K562 (cell line): ENCODE results near the gene ZNF106. TPM values are rescaled to one million over a fixed set of nuclear protein-coding genes. Genes with fewer than 3 reads are reported as not detected.

Experiments used
- BCLAF1 ChIP-seq, 2 experiments: fragments of 450-650 bp in 1 of 2; IDR thresholded peaks; 2 replicates each; pipeline ENCODE4 v1.6.1; 2011 to 2017; ENCODE audit warnings: low read depth in 2 of 2, antibody characterized with exemption in 1 of 2, borderline replicate concordance in 1 of 2, low read length in 1 of 2, mild to moderate bottlenecking in 1 of 2, mixed read lengths in 1 of 2; ENCODE audit not compliant: control insufficient read depth in 1 of 2
- FOXA3 ChIP-seq, 2 experiments: fragments of 450-650 bp in 1 of 2; sonication (generic) in 1 of 2; formaldehyde crosslinking; IDR thresholded peaks in 1 of 2; conservative IDR thresholded peaks in 1 of 2; 2 replicates each; pipeline versions ENCODE4 v1.4.0 to v1.8.0; 2020 to 2022; ENCODE audit warnings: mild to moderate bottlenecking in 2 of 2, missing genetic modification reagents in 1 of 2
- HDAC3 ChIP-seq: fragments of 450-650 bp; IDR thresholded peaks from 2 replicates; pipeline ENCODE4 v1.6.1; 2018; ENCODE audit warnings: borderline replicate concordance, mild to moderate bottlenecking, moderate library complexity; ENCODE audit not compliant: partially characterized antibody
- KLF10 ChIP-seq: fragments of 250-450 bp; sonication (Bioruptor Pico); IDR thresholded peaks from 2 replicates; pipeline ENCODE4 v1.6.1; 2021; ENCODE audit warnings: matching md5 sums
- MNT ChIP-seq, 2 experiments: fragments of 450-650 bp; conservative IDR thresholded peaks; 2 replicates each; pipeline ENCODE4 v1.6.1; 2017; ENCODE audit warnings: mild to moderate bottlenecking in 2 of 2, moderate library complexity in 2 of 2
- NR2C2 ChIP-seq, 2 experiments: fragments of 200-800 bp in 1 of 2; sonication (Bioruptor generic) in 1 of 2; sonication (generic) in 1 of 2; formaldehyde crosslinking in 1 of 2; IDR thresholded peaks; 2 replicates each; pipeline versions ENCODE4 v1.6.1 to v1.8.0; 2016 to 2022; ENCODE audit warnings: mild to moderate bottlenecking in 1 of 2, missing compliant biosample characterization in 1 of 2, missing genetic modification characterization in 1 of 2, missing genetic modification reagents in 1 of 2
- PHF20 ChIP-seq: fragments of 450-650 bp; IDR thresholded peaks from 2 replicates; pipeline ENCODE4 v1.6.1; 2018; ENCODE audit not compliant: partially characterized antibody
- PREB ChIP-seq: sonication (generic); formaldehyde crosslinking; IDR thresholded peaks from 2 replicates; pipeline ENCODE4 v1.8.1; 2023; ENCODE audit warnings: mild to moderate bottlenecking, missing genetic modification reagents
- SNRNP70 ChIP-seq: fragments of 200-400 bp; formaldehyde crosslinking; optimal IDR thresholded peaks from 2 replicates; pipeline ENCODE3; 2017; ENCODE audit warnings: low read depth, low read length
- TAF9B ChIP-seq: fragments of 450-650 bp; IDR thresholded peaks from 2 replicates; pipeline ENCODE4 v1.6.1; 2018; ENCODE audit warnings: mild to moderate bottlenecking; ENCODE audit not compliant: partially characterized antibody
- TAL1 ChIP-seq: fragments of 450-650 bp; IDR thresholded peaks from 2 replicates; pipeline ENCODE4 v1.6.1; 2016; ENCODE audit warnings: mild to moderate bottlenecking
- UBTF ChIP-seq, 2 experiments: IDR thresholded peaks; 2 replicates each; pipeline ENCODE4 v1.6.1; 2012; ENCODE audit warnings: improper control_type of control experiment in 2 of 2, low read depth in 2 of 2, low read length in 2 of 2, borderline replicate concordance in 1 of 2
- ZC3H4 ChIP-seq: sonication (generic); formaldehyde crosslinking; IDR thresholded peaks from 2 replicates; pipeline ENCODE4 v1.9.0; 2021; ENCODE audit warnings: missing genetic modification reagents, borderline replicate concordance
- ZNF354B ChIP-seq: fragments of 250-450 bp; sonication (Bioruptor Pico); IDR thresholded peaks from 2 replicates; pipeline ENCODE4 v1.4.0; 2020
- ZNF395 ChIP-seq: fragments of 200-800 bp; sonication (Bioruptor generic); IDR thresholded peaks from 2 replicates; pipeline ENCODE4 v1.6.1; 2017; ENCODE audit warnings: missing genetic modification characterization, missing compliant biosample characterization
- polyA plus RNA-seq, 8 experiments: library from polyadenylated mRNA; depleted of rRNA in 4 of 8; stranded (reverse) in 5 of 8; unstranded in 3 of 8; fragments of >200 nt; fragmentation: Nextera tagmentation in 2 of 8; fragmentation: Illumina TruSeq in 1 of 8; extraction: Ambion mirVana in 2 of 8; extraction: Trizol in 1 of 8; gene quantifications; 2 replicates each; pipeline versions ENCODE4 v1.2.1 to v1.2.3, GENCODE V29; 2011 to 2014; ENCODE audit warnings: inconsistent platforms in 1 of 8, missing spikeins in 1 of 8
- total RNA-seq, 7 experiments: library from RNA; depleted of rRNA in 6 of 7; stranded (reverse); fragments of >200 nt in 6 of 7; fragmentation: Illumina TruSeq in 2 of 7; extraction: Trizol in 2 of 7; gene quantifications; 2 replicates each; pipeline versions ENCODE4 v1.2.1 to v1.2.3, GENCODE V29; 2011 to 2021; ENCODE audit warnings: low replicate concordance in 1 of 7

ZNF106 gene
- total and polyA plus RNA-seq, 9 of the 15 experiments (the other 6 are each of a cell fraction or from before 2014, with no cell fraction given) = 14.4 to 55.3 (median 33.7) TPM

- no peak for TF ChIP-seq HDAC3
- TF ChIP-seq NR2C2 (CRISPR knock-in tag; IDR thresholded peaks at IDR 0.05) = no peak
- TF ChIP-seq NR2C2 (tag; IDR thresholded peaks at IDR 0.05) = peak; percentile 33; the same call in 1 of the 2 replicates
- no peak for TF ChIP-seq KLF10
- TF ChIP-seq MNT (conservative IDR thresholded peaks at IDR 0.05) = peak; percentile 97 to 98
- TF ChIP-seq TAL1 = no peak; the same call in 1 of the 2 replicates
- TF ChIP-seq UBTF (IDR thresholded peaks at IDR 0.05; ENCODE audit: borderline replicate concordance in 1 of 2, low read depth in 2 of 2, low read length in 2 of 2) = peak in 1 of 2 experiments; percentile 74; a peak in 1 of 4 replicates
- no peak for TF ChIP-seq ZNF395 (CRISPR knock-in tag)
- no peak for TF ChIP-seq SNRNP70
- TF ChIP-seq ZC3H4 = no peak
- no peak for TF ChIP-seq PREB (CRISPR knock-in tag)
- no peak for TF ChIP-seq BCLAF1 (IDR thresholded peaks at IDR 0.05; ENCODE audit: borderline replicate concordance in 1 of 2, control insufficient read depth in 1 of 2, low read depth in 2 of 2, low read length in 1 of 2)
- 0 out of 4 replicates have a peak, but pooled peaks of 1 of the 2 experiments have one; percentile 16 for TF ChIP-seq FOXA3 (CRISPR knock-in tag; conservative IDR thresholded peaks at IDR 0.05 in 1 of 2, IDR thresholded peaks at IDR 0.05 in 1 of 2)
- peak; percentile 64 for TF ChIP-seq TAF9B
- TF ChIP-seq PHF20 = peak; percentile 13
- no peak for TF ChIP-seq ZNF354B (CRISPR knock-in tag)
These were observed 4.6 kb upstream of the ZNF106 start, which contains the start of gene SNAP23 (continued) for GRCh38 chr15:42495361-42496212.
